Glutamatergic neuron (in vitro differentiated cells): ENCODE data around the gene GLE1. TPM values are rescaled to one million over a fixed set of nuclear protein-coding genes. Genes with fewer than 3 reads are reported as not detected.

ENCODE experiments used
- DNase-seq: peaks from one replicate; pipeline ENCODE4 v3.0.0; 2022
- H3K27ac Mint-ChIP-seq: one replicate; pipeline ENCODE4 v1.8.0; 2020; ENCODE audit warnings: mild to moderate bottlenecking, mixed read lengths, inconsistent platforms; ENCODE audit not compliant: unreplicated experiment
- H3K27me3 Mint-ChIP-seq: one replicate; pipeline ENCODE4 v1.8.0; 2020; ENCODE audit warnings: mild to moderate bottlenecking, moderate library complexity, mixed read lengths, inconsistent platforms; ENCODE audit not compliant: unreplicated experiment
- H3K36me3 Mint-ChIP-seq: one replicate; pipeline ENCODE4 v1.8.0; 2020; ENCODE audit warnings: mild to moderate bottlenecking, mixed read lengths, inconsistent platforms; ENCODE audit not compliant: unreplicated experiment
- H3K4me1 Mint-ChIP-seq: one replicate; pipeline ENCODE4 v1.8.0; 2020; ENCODE audit warnings: mild to moderate bottlenecking, low read depth, mixed read lengths, inconsistent platforms; ENCODE audit not compliant: unreplicated experiment
- H3K4me3 Mint-ChIP-seq: one replicate; pipeline ENCODE4 v1.8.0; 2020; ENCODE audit warnings: mild to moderate bottlenecking, mixed read lengths, inconsistent platforms; ENCODE audit not compliant: unreplicated experiment
- H3K9me3 Mint-ChIP-seq: one replicate; pipeline ENCODE4 v1.8.0; 2020; ENCODE audit warnings: mild to moderate bottlenecking, moderate library complexity, mixed read lengths, inconsistent platforms; ENCODE audit not compliant: unreplicated experiment
- total RNA-seq: library from RNA; stranded (reverse); fragmentation: NEBNext Ultra II Directional; extraction: Animal tissue kit (Norgen Biotek cat#: 25700); gene quantifications from one replicate; pipeline ENCODE4 v1.2.1, GENCODE V29; 2021; ENCODE audit not compliant: unreplicated experiment
- TF ChIP-seq, protein P1 (sequence below): fragments of 200-600 bp; sonication (generic); IDR thresholded peaks from one replicate; pipeline ENCODE4 v1.5.0; 2021; ENCODE audit not compliant: partially characterized antibody, unreplicated experiment

GLE1 gene
- total RNA-seq, 1 donor from 2014 or later: 11.0 TPM

DNA sequence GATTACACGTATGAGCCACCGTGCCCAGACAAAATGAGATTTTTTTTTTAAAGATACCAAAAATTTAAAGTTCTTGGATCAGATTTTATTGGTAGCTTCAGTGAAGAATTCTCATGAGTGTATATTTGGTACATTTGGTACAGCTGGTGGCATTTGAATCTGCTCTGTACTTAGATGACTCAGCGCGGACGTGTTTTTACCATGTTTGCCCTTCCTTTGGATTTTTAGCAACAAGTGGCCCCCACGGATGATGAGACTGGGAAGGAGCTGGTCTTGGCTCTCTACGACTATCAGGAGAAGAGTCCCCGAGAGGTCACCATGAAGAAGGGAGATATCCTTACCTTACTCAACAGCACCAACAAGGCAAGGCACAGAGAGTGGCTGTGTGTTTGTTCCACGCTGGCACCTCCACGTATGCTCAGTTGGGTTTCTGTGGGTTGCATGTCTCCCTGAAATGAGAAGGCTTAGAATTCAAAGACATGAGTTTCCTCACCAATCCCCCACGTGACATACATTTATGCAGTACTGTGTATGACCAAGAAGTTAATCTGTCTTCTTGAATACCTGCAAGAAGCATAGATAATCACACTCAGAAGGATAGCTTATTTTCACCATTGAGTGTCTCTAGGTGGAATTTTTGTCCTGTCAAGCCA is 84.2 kb downstream of the GLE1 start:
- H3K27me3 Mint-ChIP-seq: no peaks in the 10 kb centered on the region
- H3K36me3 Mint-ChIP-seq: no peaks in the 10 kb centered on the region
- peaks cover 2% of the 10 kb centered on the region for H3K9me3 Mint-ChIP-seq
- H3K4me1 Mint-ChIP-seq: no peaks in the 10 kb centered on the region
- TF ChIP-seq, protein P1, sequence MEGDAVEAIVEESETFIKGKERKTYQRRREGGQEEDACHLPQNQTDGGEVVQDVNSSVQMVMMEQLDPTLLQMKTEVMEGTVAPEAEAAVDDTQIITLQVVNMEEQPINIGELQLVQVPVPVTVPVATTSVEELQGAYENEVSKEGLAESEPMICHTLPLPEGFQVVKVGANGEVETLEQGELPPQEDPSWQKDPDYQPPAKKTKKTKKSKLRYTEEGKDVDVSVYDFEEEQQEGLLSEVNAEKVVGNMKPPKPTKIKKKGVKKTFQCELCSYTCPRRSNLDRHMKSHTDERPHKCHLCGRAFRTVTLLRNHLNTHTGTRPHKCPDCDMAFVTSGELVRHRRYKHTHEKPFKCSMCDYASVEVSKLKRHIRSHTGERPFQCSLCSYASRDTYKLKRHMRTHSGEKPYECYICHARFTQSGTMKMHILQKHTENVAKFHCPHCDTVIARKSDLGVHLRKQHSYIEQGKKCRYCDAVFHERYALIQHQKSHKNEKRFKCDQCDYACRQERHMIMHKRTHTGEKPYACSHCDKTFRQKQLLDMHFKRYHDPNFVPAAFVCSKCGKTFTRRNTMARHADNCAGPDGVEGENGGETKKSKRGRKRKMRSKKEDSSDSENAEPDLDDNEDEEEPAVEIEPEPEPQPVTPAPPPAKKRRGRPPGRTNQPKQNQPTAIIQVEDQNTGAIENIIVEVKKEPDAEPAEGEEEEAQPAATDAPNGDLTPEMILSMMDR: no peak
- no peak overlapping the region for H3K27ac Mint-ChIP-seq
- no peak overlapping the region for H3K4me3 Mint-ChIP-seq
- DNase-seq: no peak

Other genes with a start within 250 kb of the GLE1 start
- 78.3 TPM for gene GOLGA2, start 228.7 kb upstream of the GLE1 start, total RNA-seq
- gene SWI5, start 228.4 kb upstream of the GLE1 start, total RNA-seq: 13.7 TPM
- gene TRUB2, start 182.3 kb upstream of the GLE1 start, total RNA-seq: 30.0 TPM
- gene COQ4, start 181.9 kb upstream of the GLE1 start, total RNA-seq: 35.8 TPM
- gene SLC27A4, start 164.2 kb upstream of the GLE1 start, total RNA-seq: 47.3 TPM
- 62.6 TPM for gene URM1, start 133.3 kb upstream of the GLE1 start, total RNA-seq
- gene CERCAM, start 83.9 kb upstream of the GLE1 start, total RNA-seq: 56.1 TPM
- 40.7 TPM for gene ODF2, start 48.7 kb upstream of the GLE1 start, total RNA-seq
- 750 TPM for gene SPTAN1, start 47.9 kb downstream of the GLE1 start, total RNA-seq
- gene DYNC2I2, start 152.1 kb downstream of the GLE1 start, total RNA-seq: 15.0 TPM
- 387 TPM for gene SET, start 184.5 kb downstream of the GLE1 start, total RNA-seq
- gene PKN3, start 197.8 kb downstream of the GLE1 start, total RNA-seq: 4.3 TPM
- gene ZDHHC12, start 219.4 kb downstream of the GLE1 start, total RNA-seq: 18.2 TPM